Measurements from ENCODE around the gene ADAT3.
"Not testable (repeated sequence)": the region's sequence is repeated elsewhere in the genome, so short reads cannot be mapped to it uniquely, and the experiment has no call there.

ADAT3 gene

GRCh38 chr19:1884291-1884718 is 20.9 kb upstream of the ADAT3 start:
- peak; percentile 70 for DNase-seq

GRCh38 chr19:1884719-1885334 is 20.4 kb upstream of the ADAT3 start:
- no peak for DNase-seq

GRCh38 chr19:1885398-1886119 is 19.6 kb upstream of the ADAT3 start, which contains the start of gene ABHD17A:
TSS of gene ABHD17A (minus strand) at chr19:1885496. CDS start at chr19:1881566, 3,930 bp downstream.
- DNase-seq, result peak; percentile 95

- not testable (repeated sequence) for DNase-seq
Observed at GRCh38 chr19:1886360-1886759, 18.8 kb upstream of the ADAT3 start.

- DNase-seq, result no peak
Observed at GRCh38 chr19:1888385-1888784, 16.8 kb upstream of the ADAT3 start.

- DNase-seq, result no peak
Observed at GRCh38 chr19:1889907-1890306, 15.3 kb upstream of the ADAT3 start.

- DNase-seq, result no peak
Observed at GRCh38 chr19:1893791-1894190, 11.4 kb upstream of the ADAT3 start.

GRCh38 chr19:1896508-1896907 is 8.7 kb upstream of the ADAT3 start:
- no peak for DNase-seq

- no peak for DNase-seq
Observed at GRCh38 chr19:1901940-1902404, 3.2 kb upstream of the ADAT3 start.

GRCh38 chr19:1902923-1903322 is 2.3 kb upstream of the ADAT3 start:
- no peak for DNase-seq

- no peak for DNase-seq
Observed at GRCh38 chr19:1904860-1905109, 414 bp upstream of the ADAT3 start.

- DNase-seq, result no peak
Observed at GRCh38 chr19:1905863-1906375, 720 bp downstream of the ADAT3 start.

- DNase-seq, result no peak
Observed at GRCh38 chr19:1906985-1907562, 1.9 kb downstream of the ADAT3 start.

GRCh38 chr19:1907563-1908363 is 2.6 kb downstream of the ADAT3 start:
- no peak for DNase-seq

- no peak for DNase-seq
Observed at GRCh38 chr19:1908364-1908678, 3.1 kb downstream of the ADAT3 start.

- no peak for DNase-seq
Observed at GRCh38 chr19:1909761-1910080, 4.5 kb downstream of the ADAT3 start.

GRCh38 chr19:1910177-1910576 is 5.0 kb downstream of the ADAT3 start:
- DNase-seq, result no peak

- DNase-seq, result no peak
Observed at GRCh38 chr19:1911098-1911497, 5.9 kb downstream of the ADAT3 start.

- no peak for DNase-seq
Observed at GRCh38 chr19:1911995-1912394, 6.8 kb downstream of the ADAT3 start.

GRCh38 chr19:1912760-1913505 is 7.7 kb downstream of the ADAT3 start:
- no peak for DNase-seq

GRCh38 chr19:1913781-1914577 is 8.8 kb downstream of the ADAT3 start:
- no peak for DNase-seq

- DNase-seq, result no peak
Observed at GRCh38 chr19:1914826-1915341, 9.7 kb downstream of the ADAT3 start.
